H7 (cell line): ENCODE measurements around the gene MYO15B. TPM values are rescaled to one million over a fixed set of nuclear protein-coding genes. Genes with fewer than 3 reads are reported as not detected.

Source experiments
- DNase-seq: peaks from one replicate; pipeline ENCODE4 v3.0.0; 2012
- H3K27me3 ChIP-seq: 2 replicates; pipeline ENCODE4 v1.6.0; 2011; ENCODE audit warnings: mild to moderate bottlenecking, low read length; ENCODE audit not compliant: control insufficient read depth, insufficient read depth
- H3K36me3 ChIP-seq: replicated peaks from 2 replicates; pipeline ENCODE4 v1.5.1; 2011; ENCODE audit warnings: low read length; ENCODE audit not compliant: control insufficient read depth, insufficient read depth
- H3K4me3 ChIP-seq: 2 replicates; pipeline ENCODE4 v1.5.1; 2011; ENCODE audit warnings: low read depth, mild to moderate bottlenecking, control low read depth, low read length, moderate library complexity; ENCODE audit not compliant: insufficient read depth
- total RNA-seq: library from RNA; depleted of rRNA; stranded (reverse); fragments of >200 nt; shearing (Covaris generic); gene quantifications from 2 replicates; pipeline ENCODE4 v1.2.3, GENCODE V29; 2014

The MYO15B gene
- total RNA-seq, 1 experiment from 2014 or later: 9.9 TPM

GRCh38 chr17:75649687-75650086, 62.1 kb downstream of the MYO15B start:
- DNase-seq: no peak
- Histone ChIP-seq H3K27me3 (no peaks in the 10 kb centered on the region), H3K36me3 (peaks cover 9% of the 10 kb centered on the region), H3K4me3 (no peak overlapping the region)

GRCh38 chr17:75650874-75651273, 63.3 kb downstream of the MYO15B start:
- Histone ChIP-seq H3K4me3 (no peak overlapping the region), H3K27me3 (no peaks in the 10 kb centered on the region), H3K36me3 (peaks cover 9% of the 10 kb centered on the region)
- DNase-seq: no peak

DNA sequence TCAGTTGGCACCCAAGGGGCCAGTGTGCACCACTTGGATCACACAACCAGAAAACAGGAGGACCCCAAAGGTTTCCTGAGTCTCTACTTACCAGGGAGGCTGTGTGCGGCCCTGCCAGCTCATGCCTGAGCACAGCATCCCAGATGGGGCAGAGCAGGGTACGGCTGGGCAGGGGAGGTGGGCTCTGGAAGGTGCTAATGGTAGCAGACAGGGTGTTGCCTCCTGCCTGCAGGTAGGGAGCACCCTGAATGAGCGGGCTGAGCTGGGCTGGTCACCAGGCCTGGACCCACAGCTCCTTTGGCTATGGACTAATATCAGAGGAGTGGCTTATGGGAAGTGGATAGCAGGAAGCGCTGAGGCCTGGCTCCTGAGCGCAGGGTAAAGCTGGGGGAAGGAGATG, 64.7 kb downstream of the MYO15B start:
- no peak overlapping the region for H3K4me3 ChIP-seq
- H3K27me3 ChIP-seq: no peaks in the 10 kb centered on the region
- no peak for DNase-seq
- H3K36me3 ChIP-seq: peaks cover 12% of the 10 kb centered on the region

DNA sequence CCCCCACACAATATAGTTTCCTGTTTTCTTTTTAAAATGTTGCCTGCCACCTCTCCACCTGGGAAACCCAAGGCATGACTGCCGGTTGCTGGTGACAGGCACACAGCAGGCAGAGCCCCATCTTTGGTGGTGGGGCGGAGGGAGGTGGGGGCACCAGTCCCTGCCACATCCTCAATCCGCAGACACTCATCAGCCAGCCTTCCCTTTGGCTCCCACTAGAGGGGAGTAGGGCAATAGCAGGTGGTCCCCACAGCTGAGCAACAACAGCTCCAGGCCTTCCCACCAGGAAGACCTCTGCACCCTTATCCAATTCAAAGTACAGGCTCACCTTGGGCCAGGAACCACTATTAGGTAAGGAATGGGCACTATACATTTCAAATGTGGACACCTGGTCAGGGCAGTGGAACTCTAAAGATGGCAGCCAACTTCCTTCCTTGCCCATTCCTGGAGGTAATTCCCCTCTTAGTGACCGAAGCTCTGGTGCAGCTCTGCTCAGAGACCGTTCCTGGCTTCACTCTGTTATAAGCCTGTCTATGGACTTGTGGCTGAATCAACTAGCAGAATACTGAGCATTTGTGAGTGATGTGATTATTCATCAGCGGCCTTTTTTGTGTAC, 65.4 kb downstream of the MYO15B start:
- Histone ChIP-seq H3K27me3 (no peaks in the 10 kb centered on the region), H3K36me3 (peaks cover 12% of the 10 kb centered on the region), H3K4me3 (no peak overlapping the region)
- peak; percentile 92 for DNase-seq

DNA sequence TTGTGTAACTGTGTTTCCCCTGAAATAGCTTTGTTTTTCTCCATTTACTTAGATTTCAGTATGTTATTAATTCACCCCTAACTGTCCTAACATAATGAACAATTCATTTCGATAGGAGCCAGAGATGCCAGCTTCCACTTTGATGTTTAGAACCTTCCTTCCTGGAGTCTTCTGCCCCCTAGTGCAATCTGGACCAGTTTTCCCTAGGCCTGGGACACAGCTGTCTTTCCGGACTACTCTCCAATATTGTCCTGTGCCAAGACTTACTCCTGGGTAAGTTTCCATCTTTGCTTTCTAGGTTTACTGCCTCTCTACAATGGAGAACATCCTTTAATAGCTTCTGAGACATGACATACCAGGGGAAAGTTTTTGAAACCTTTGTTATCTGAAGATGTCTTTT, 66.6 kb downstream of the MYO15B start:
- no peak for DNase-seq
- Histone ChIP-seq H3K4me3 (no peak overlapping the region), H3K36me3 (peaks cover 13% of the 10 kb centered on the region), H3K27me3 (no peaks in the 10 kb centered on the region)

DNA sequence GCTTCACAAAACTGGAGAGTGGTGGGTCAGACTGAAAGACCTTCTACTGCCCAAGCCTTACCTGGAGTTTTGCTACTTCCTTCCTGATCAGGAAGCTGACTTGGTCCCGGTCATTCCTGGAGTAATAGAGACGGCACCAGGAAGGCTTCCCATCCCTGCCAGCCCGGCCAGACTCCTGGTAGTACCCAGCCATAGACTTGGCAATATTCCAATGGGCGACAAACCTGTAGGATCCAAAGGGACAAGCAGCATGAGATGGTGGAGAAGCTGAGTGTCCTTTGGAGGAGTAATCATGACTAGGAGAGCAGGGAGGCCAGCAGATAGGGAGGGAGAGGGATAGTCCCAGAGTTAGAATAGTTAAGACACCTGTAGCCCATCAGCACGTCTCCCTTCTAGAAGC, 70.6 kb downstream of the MYO15B start:
- Histone ChIP-seq H3K4me3 (no peak overlapping the region), H3K27me3 (no peaks in the 10 kb centered on the region), H3K36me3 (peaks cover 23% of the 10 kb centered on the region)
- DNase-seq: no peak

DNA sequence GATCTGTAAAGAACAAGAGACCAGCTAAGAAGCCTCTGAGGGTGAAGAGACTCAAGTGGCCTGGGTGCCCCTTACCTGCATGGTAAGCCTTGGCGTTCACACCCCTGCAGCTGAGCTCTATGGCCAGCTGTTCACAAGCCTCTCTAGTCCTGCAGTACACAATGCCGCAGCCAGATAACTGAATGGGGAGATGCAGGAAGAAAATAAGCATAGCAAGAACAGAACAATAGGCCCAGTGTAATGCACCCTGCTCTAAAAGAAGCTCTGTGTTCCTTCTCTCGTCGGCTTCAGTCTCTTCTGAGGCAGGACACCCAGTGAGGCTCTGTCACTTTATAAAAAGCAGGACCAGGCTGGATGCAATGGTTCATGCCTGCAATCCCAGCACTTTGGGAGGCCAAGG, 73.9 kb downstream of the MYO15B start:
- Histone ChIP-seq H3K27me3 (no peaks in the 10 kb centered on the region), H3K4me3 (no peak overlapping the region), H3K36me3 (peaks cover 23% of the 10 kb centered on the region)
- DNase-seq: no peak

- no peaks in the 10 kb centered on the region for H3K27me3 ChIP-seq
- H3K36me3 ChIP-seq: peaks cover 20% of the 10 kb centered on the region
- no peak overlapping the region for H3K4me3 ChIP-seq
- DNase-seq: no peak
Observed at GRCh38 chr17:75662511-75662910, 74.9 kb downstream of the MYO15B start.

DNA sequence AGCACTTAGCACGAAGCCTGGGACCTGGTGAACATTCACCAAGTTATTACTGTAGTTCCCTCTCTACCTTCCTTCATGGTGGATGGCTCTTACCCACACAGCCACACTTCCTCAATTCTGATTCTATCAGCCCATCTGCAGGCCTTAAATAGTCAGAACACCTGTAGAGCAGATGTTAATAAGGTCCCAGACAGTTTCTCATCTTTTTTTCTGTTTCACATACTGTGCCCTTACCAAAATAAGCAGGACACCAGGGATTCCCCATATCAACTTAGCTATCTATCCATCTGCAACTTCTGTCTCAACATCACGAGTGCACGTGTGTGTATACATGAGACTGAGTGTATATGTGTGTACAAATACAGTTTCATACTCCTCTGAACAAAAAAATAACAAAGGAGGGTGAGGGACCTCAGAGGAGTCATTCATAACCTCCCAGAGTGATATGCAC, 76.5 kb downstream of the MYO15B start:
- DNase-seq: no peak
- no peak overlapping the region for H3K4me3 ChIP-seq
- no peaks in the 10 kb centered on the region for H3K27me3 ChIP-seq
- H3K36me3 ChIP-seq: peaks cover 19% of the 10 kb centered on the region

DNA sequence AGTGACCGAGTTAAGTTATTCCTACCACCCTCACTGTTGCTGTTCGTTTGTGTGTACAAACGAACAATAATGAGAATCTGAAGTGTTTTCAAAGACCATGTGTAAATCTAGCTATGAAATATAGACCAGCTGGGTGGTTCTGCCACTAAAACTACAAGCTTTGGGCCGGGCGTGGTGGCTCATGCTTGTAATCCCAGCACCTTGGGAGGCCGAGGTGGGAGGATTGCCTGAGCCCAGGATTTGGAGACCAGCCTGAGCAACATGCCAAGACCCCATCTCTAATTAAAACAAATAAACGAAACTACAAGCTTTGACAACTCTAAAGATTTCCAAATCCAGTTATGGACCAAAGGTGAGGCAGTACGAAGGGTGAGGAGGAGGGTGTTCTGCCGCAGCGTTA, 78.4 kb downstream of the MYO15B start:
- Histone ChIP-seq H3K36me3 (peaks cover 20% of the 10 kb centered on the region), H3K4me3 (no peak overlapping the region), H3K27me3 (no peaks in the 10 kb centered on the region)
- no peak for DNase-seq

GRCh38 chr17:75666959-75667790, 79.6 kb downstream of the MYO15B start, which contains the start of the genes RECQL5 and SAP30BP:
RECQL5 (minus strand) TSS chr17:75667154; CDS start chr17:75666557, 597 bp downstream.
SAP30BP (plus strand) TSS chr17:75667338; CDS start chr17:75667373, 35 bp downstream.
- peak; percentile 95 for DNase-seq
- Histone ChIP-seq H3K27me3 (no peaks in the 10 kb centered on the region), H3K36me3 (peaks cover 21% of the 10 kb centered on the region), H3K4me3 (peak within 1 kb of the TSS; percentile 59)

- Histone ChIP-seq H3K27me3 (no peaks in the 10 kb centered on the region), H3K4me3 (peak overlapping the region; percentile 59), H3K36me3 (peaks cover 17% of the 10 kb centered on the region)
- DNase-seq: no peak
Observed at GRCh38 chr17:75667825-75668224, 80.2 kb downstream of the MYO15B start.

DNA sequence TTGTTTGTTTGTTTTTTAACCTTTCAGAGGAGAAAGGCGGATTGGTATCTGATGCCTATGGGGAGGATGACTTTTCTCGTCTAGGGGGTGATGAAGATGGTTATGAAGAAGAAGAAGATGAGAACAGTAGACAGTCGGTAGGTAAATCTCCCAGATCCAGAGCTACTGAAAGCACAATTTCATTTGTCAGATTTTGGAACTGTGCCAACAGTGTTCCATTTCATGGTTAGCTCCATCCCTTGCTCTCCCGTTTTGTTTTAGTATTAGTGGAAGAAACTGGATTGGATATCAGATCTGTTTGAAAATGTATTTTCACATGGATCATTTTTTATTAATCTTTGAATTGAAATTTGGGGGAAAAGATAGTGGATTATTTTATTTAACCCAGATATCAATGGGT, 80.9 kb downstream of the MYO15B start:
- no peak overlapping the region for H3K4me3 ChIP-seq
- peaks cover 19% of the 10 kb centered on the region for H3K36me3 ChIP-seq
- no peaks in the 10 kb centered on the region for H3K27me3 ChIP-seq
- no peak for DNase-seq

- DNase-seq: no peak
- Histone ChIP-seq H3K27me3 (no peaks in the 10 kb centered on the region), H3K4me3 (no peak overlapping the region), H3K36me3 (peaks cover 20% of the 10 kb centered on the region)
Observed at GRCh38 chr17:75670868-75671267, 83.3 kb downstream of the MYO15B start.

GRCh38 chr17:75672011-75672410, 84.4 kb downstream of the MYO15B start:
- peaks cover 22% of the 10 kb centered on the region for H3K36me3 ChIP-seq

More at GRCh38 chr17:75672011-75672410, 84.4 kb downstream of the MYO15B start:
- no peak for DNase-seq
- Histone ChIP-seq H3K4me3 (no peak overlapping the region), H3K27me3 (no peaks in the 10 kb centered on the region)
